ENCODE results near the gene ADD1. TPM values are rescaled to one million over a fixed set of nuclear protein-coding genes. Genes with fewer than 3 reads are reported as not detected.

Gene ADD1
- total RNA-seq, 4 donors from 2014 or later = 290 to 470 (median 372) TPM

DNA sequence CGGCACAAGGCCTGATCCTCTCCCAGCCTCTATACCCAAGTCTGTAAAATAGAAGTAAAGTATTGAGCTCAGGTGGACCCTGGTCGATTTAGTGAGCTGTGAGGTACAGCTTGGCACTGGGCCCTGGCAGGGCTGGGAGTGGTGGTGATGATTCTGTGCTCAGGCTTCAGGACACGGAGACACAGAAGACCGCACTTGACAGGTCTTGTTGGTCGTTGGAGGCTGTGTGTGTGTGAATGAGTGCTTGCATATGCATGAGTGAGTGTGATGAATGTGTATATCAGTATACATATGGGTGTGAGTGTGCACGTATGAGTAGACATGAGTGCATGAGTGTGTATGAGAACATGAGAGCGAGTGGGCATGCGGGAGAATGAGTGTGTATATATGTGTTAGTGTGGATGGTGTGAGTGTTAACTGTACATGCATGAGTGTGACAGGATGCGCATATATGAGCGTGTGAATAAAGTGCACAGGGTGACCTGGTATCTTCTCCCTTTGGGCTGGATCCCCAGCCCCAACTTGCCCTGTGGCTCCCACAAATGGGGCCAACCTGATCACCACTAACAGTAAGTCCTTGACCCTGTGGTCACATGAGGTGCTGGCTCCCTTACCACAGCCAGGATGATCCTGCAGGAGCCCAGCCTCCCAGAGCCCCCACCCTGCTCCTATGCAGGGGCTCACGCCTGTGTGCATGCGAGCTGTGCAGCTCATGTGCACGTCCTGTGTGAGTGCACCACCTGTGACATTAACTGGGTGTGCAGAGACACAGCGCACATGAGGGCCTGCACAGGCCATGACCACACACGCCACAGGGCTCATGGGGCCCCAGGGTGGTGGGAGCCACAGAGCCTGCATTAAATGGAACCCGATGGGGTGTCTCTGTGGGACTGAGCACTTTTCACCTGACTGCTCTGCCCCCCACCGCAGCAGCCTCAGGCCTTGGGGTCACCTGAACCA, 29.9 kb upstream of the ADD1 start:
- Histone ChIP-seq H3K4me3 (peak overlapping the region; percentile 42 to 58 (median 54)), H3K27ac (peak overlapping the region; percentile 77 to 90 (median 88))
- TF ChIP-seq POLR2A (IDR thresholded peaks at IDR 0.05) (no peak), CTCF (IDR thresholded peaks at IDR 0.05) (no peak)

DNA sequence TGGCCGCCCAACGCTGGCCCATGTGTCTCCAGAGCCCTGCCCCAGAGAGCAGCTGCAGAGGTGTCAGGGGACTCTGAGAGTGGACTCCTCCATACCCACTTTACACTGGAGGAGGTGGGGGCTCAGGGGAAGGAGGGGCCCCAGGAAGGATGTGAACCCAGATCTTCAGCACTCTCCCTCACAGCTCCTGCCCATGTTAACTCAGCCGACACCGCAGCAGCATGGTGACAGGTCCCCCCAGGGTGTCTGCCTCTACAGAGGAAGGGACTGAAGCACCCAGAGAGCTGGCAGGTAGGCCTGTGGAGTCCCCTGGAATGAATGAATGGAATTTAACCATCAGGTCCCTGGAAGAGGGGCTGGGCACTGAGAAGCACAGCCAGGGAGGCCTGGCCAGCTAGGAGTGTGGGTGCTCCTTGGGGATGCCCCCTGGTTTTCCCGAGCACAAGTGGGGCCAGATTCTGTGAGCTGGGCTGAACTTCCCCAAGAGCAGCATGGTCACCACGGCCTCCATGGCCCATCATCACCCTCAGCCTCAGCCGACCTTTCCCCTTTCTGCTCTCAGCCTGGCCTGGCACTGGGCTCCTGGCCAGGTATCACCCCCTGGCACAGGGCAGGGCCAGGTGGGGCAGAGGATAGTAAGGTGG, 28.9 kb upstream of the ADD1 start:
- H3K27me3 ChIP-seq = no peaks in the 10 kb centered on the region
- no peaks in the 10 kb centered on the region for H3K9me3 ChIP-seq
- H3K4me3 ChIP-seq = no peak overlapping the region
- H3K4me1 ChIP-seq = peaks cover 4 to 61% (median 34%) of the 10 kb centered on the region in 4 donors
- no peak for DNase-seq
- no peaks in the 10 kb centered on the region for H3K36me3 ChIP-seq
- no peak for TF ChIP-seq CTCF (IDR thresholded peaks at IDR 0.05)
- TF ChIP-seq POLR2A (IDR thresholded peaks at IDR 0.05) = no peak
- peak overlapping the region in 1 of 4 donors; percentile 8 for H3K27ac ChIP-seq

More for the DNA sequence above, 29.9 kb upstream of the ADD1 start:
- Histone ChIP-seq H3K27me3 (no peaks in the 10 kb centered on the region), H3K36me3 (no peaks in the 10 kb centered on the region), H3K9me3 (no peaks in the 10 kb centered on the region), H3K4me1 (peaks cover 4 to 62% (median 36%) of the 10 kb centered on the region in 4 donors)
- DNase-seq = peak in 1 of 3 donors; percentile 68

DNA sequence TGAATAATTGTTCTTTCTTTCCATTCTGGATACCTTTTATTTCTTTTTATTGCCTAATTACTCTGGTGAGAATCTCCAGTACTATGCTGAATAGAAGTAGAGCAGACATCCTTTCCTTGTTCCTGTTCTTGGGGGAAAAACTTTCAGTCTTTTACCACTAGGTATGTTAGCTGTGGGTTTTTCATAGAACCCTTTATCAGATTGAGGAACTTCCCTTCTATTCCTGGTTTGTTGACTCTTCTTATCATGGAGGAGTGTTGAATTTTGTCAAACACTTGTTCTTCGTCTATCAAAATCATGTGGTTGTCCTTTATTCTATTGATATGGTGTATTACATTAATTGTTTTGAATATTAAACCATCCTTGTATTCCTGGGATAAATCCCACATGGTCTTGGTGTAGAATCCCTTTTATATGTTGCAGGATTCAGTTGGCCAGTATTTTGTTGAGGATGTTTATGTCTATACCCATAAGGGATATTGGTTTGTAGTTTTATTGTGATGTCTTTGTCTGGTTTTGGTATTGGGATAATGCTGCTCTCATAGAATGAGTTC, 27.2 kb upstream of the ADD1 start:
- DNase-seq = no peak
- H3K4me3 ChIP-seq = no peak overlapping the region
- TF ChIP-seq CTCF (IDR thresholded peaks at IDR 0.05) = no peak
- TF ChIP-seq POLR2A (IDR thresholded peaks at IDR 0.05) = no peak
- peaks cover 0 to 10% (median 0%) of the 10 kb centered on the region in 3 donors for H3K36me3 ChIP-seq
- no peak overlapping the region for H3K27ac ChIP-seq
- no peaks in the 10 kb centered on the region for H3K27me3 ChIP-seq
- H3K9me3 ChIP-seq = no peaks in the 10 kb centered on the region
- H3K4me1 ChIP-seq = peaks cover 4 to 43% (median 25%) of the 10 kb centered on the region in 4 donors

DNA sequence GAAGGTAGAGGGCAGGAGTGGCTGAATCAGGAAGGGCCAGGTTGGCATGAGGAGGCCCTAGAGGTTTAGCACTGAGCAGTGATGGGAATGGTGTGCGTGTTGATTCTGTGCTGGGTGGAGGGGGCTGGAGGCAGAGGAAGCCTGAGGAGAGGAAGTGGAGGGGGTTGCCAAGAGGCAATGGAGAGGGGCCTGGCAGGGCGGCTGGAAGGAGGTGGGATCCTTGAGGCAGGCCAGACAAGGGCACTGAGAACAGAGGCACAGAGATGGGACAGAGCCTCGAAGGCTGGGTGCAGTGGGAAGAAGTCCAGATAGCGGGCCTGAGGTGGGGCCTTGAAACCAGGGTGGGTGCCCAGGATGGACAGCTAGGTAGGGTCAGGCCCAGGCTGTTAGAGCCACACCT, 26.5 kb upstream of the ADD1 start:
- DNase-seq = no peak
- Histone ChIP-seq H3K4me3 (peak overlapping the region in 2 of 4 donors; percentile 64 to 68), H3K9me3 (no peaks in the 10 kb centered on the region), H3K4me1 (peaks cover 0 to 37% (median 18%) of the 10 kb centered on the region in 4 donors), H3K36me3 (peaks cover 0 to 14% (median 0%) of the 10 kb centered on the region in 3 donors), H3K27ac (no peak overlapping the region), H3K27me3 (no peaks in the 10 kb centered on the region)
- TF ChIP-seq CTCF (IDR thresholded peaks at IDR 0.05) = no peak
- no peak for TF ChIP-seq POLR2A (IDR thresholded peaks at IDR 0.05)

DNA sequence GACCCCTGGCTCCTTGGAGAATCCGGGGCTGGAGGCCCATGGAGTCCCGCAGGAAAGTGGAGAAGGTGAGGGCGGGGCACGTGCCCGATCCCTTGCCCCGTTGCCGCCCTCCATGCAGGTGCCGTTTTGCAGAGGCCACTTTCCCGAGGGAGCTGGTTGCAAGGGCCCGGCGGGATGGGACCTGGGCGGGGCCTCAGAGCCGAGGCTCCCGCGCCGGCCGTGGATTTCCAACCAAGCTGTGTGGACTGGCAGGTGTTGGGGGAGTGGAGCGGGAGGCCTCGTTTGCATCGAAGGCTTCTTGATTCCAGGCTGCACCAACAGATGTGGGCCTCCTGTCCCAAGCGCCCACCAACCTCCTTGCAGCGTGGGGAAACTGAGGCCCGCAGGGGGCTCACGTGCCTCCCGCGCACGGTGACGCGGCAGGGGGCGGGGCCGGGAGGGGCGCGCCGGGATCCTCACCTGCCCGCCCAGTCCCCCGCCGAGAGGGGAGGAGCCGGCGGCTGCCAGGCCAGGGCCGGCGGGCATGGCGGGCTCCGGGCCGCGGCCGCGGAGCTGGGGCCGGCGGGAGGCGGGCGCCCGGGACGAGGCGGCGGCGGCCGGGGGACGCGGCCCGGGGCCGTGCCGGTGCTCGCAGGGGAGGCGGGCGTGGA, 25.8 kb upstream of the ADD1 start:
- TF ChIP-seq CTCF (IDR thresholded peaks at IDR 0.05) = no peak
- no peak for TF ChIP-seq POLR2A (IDR thresholded peaks at IDR 0.05)
- Histone ChIP-seq H3K27me3 (no peaks in the 10 kb centered on the region), H3K4me3 (peak overlapping the region; percentile 62 to 68 (median 64)), H3K27ac (peak overlapping the region in 3 of 4 donors; percentile 0 to 69 (median 41)), H3K36me3 (peaks cover 0 to 20% (median 0%) of the 10 kb centered on the region in 3 donors), H3K9me3 (no peaks in the 10 kb centered on the region), H3K4me1 (peaks cover 0 to 31% (median 14%) of the 10 kb centered on the region in 4 donors)
- DNase-seq = peak in 2 of 3 donors; percentile 73 to 79
